ENCODE measurements around the gene GABARAPL1.
A peak's percentile ranks its signal among the peaks of the same experiment; 100 is the strongest.
"Not testable (repeated sequence)": the region's sequence is repeated elsewhere in the genome, so short reads cannot be mapped to it uniquely, and the experiment has no call there.

The GABARAPL1 gene

DNA sequence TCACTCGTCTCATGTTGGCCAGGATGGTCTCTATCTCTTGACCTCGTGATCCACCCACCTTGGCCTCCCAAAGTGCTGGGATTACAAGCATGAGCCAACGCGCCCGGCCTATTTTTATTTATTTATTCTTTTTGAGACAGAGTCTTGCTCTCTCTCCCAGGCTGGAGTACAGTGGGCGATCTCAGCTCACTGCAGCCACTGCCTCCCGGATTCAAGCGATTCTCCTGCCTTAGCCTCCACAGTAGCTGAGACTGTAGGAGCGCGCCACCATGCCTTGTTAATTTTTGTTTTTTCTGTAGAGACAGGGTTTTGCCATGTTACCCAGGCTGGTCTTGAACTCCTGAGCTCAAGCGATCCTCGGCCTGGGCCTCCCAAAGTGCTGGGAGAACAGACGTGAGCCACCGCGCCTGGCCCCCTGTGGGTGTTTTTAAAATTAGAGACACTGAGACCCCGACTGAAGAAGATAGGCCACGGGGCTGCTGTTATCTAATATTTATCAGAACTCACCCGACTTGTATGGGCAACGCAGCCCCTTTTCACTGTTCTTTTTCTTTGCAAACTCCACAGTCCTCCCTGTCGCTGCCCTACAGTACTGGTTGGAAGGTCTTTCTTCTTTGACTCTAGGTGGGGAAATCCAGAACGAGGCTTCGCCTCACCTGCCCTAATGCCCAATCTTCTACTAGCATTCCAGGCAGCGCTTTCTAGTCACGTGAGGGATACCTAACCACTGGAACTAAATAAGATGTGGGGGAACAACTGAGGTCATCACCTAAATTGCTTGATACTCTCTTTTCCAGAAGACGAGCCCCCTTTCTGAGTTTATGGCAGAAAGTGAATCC is 1.4 kb upstream of the GABARAPL1 start:
- Histone ChIP-seq H3K4me1 (peaks cover 12 to 20% (median 16%) of the 10 kb centered on the region in 10 experiments), H3K4me3 (no peak overlapping the region), H3K27me3 (peaks cover 0 to 7% (median 0%) of the 10 kb centered on the region in 11 experiments; a peak in 2 of 22 replicates), H3K36me3 (no peaks in the 10 kb centered on the region), H3K4me2 (peak overlapping the region in 2 of 11 experiments; percentile 88 to 97; a peak in 5 of 22 replicates), H3K9me3 (replicated peaks in 1 of 11) (peaks cover 0 to 6% (median 0%) of the 10 kb centered on the region in 11 experiments; a peak in 2 of 22 replicates), H3K9ac (peak overlapping the region in 1 of 11 experiments; percentile 95; a peak in 1 of 22 replicates), H3K27ac (peak overlapping the region in 5 of 11 experiments; percentile 34 to 95 (median 89); a peak in 5 of 22 replicates), H4K20me1 (peaks cover 0 to 25% (median 0%) of the 10 kb centered on the region in 11 experiments; a peak in 4 of 22 replicates)
- TF ChIP-seq Cebpa-rat (IDR thresholded peaks at IDR 0.05), result no peak

DNA sequence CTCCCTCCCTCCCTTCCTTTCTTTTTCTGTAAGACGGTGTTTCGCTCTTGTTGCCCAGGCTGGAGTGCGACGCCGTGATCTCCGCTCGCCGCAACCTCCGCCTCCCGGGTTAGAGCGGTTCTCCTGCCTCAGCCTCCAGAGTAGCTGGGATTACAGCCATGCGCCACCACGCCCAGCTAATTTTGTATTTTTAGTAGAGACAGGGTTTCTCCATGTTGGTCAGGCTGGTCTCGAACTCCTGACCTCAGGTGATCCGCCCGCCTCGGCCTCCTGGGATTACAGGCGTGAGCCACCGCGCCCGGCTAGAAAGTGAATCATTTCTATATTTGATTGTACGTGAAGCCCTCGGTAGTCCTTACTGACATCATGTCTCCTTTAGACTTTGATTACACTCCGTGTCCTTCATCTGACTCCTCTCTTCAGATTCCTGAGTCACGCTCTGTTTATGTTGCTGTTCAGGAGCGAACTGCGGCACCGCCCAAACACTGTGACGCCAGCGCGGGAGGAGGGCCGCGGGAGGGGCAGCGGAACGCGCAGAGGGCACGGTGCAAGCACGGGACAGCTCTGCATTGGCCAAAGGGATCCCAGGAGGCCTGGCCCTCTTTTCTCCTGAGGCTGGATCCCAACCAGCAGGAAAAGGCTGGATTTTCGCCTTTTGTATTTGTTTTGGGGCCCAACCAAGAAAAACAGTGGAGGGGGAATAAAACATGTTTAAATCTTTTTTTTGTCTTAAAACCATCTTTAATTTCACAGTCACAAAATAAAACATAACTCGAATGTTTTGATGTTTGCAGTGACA is 538 bp upstream of the GABARAPL1 start:
- H3K4me2 ChIP-seq, result peak overlapping the region; percentile 70 to 97 (median 91)
- H3K36me3 ChIP-seq, result no peaks in the 10 kb centered on the region
- peaks cover 12 to 20% (median 16%) of the 10 kb centered on the region in 10 experiments for H3K4me1 ChIP-seq
- H4K20me1 ChIP-seq, result peaks cover 0 to 25% (median 0%) of the 10 kb centered on the region in 11 experiments; a peak in 4 of 22 replicates
- peaks cover 0 to 7% (median 0%) of the 10 kb centered on the region in 11 experiments; a peak in 2 of 22 replicates for H3K27me3 ChIP-seq
- peak overlapping the region; percentile 63 to 86 (median 76) for H3K4me3 ChIP-seq
- no peak for TF ChIP-seq Cebpa-rat (IDR thresholded peaks at IDR 0.05)
- peak overlapping the region; percentile 68 to 95 (median 86) for H3K27ac ChIP-seq
- H3K9me3 ChIP-seq (replicated peaks in 1 of 11), result peaks cover 0 to 6% (median 0%) of the 10 kb centered on the region in 11 experiments; a peak in 2 of 22 replicates
- H3K9ac ChIP-seq, result peak overlapping the region; percentile 72 to 95 (median 87); a peak in 21 of 22 replicates

DNA sequence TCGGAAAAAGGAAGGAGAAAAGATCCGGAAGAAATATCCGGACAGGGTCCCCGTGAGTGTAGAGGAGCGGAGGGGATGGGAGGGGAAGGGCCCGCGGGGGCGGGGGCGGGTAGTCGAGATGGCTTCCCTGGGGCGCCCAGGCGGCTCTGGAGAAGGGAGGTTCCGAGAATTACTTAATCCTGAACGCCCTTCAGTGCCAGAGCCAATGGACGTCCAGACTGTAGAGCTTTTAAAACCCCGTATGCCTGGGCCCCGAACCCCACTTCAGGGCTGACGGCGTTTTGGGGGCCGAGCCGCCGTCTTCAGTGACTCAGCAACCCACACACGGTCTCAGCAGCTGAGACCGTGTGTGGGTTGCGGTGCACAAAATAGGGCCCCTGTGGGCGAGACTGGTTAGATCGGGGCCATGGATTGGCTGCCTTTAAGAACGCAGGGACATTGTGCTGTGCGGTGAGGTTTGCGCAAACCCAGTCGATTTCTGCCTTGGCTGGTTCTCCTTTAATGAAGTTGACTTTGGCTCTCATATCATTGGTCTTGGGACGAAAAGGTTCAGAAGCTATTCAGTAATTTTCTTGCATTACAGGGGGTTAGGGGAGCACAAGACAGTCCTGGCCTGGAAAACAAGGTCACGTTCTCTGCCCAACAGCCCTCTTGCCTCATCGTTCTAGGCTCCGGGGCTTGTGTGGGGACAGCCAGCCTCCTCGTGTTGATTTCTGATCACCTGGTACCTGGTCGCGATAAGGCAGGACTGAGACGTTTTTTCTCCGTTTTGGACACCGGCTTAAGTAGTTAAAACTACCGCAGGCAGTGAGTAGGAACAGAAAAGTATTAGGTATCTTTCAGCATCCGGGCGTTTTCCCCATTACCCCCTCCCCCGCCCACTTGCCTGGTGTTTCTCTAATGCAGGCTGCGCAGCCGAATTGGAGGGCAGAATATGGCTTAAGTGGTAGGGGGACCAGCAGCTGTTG is 775 bp downstream of the GABARAPL1 start:
- Histone ChIP-seq H3K4me2 (peak overlapping the region; percentile 70 to 97 (median 91)), H3K27ac (peak overlapping the region; percentile 68 to 95 (median 86)), H3K4me3 (peak overlapping the region; percentile 63 to 86 (median 76)), H3K9me3 (replicated peaks in 1 of 11) (peaks cover 0 to 6% (median 0%) of the 10 kb centered on the region in 11 experiments; a peak in 2 of 22 replicates), H4K20me1 (peaks cover 0 to 26% (median 0%) of the 10 kb centered on the region in 11 experiments; a peak in 4 of 22 replicates), H3K27me3 (peaks cover 0 to 7% (median 0%) of the 10 kb centered on the region in 11 experiments; a peak in 2 of 22 replicates), H3K36me3 (peaks cover 0 to 13% (median under 1%) of the 10 kb centered on the region in 11 experiments; a peak in 8 of 22 replicates), H3K9ac (peak overlapping the region; percentile 72 to 95 (median 87)), H3K4me1 (peaks cover 12 to 20% (median 16%) of the 10 kb centered on the region in 10 experiments)
- TF ChIP-seq Cebpa-rat (IDR thresholded peaks at IDR 0.05), result peak in 7 of 11 experiments; percentile 6 to 82 (median 41); a peak in 7 of 22 replicates

DNA sequence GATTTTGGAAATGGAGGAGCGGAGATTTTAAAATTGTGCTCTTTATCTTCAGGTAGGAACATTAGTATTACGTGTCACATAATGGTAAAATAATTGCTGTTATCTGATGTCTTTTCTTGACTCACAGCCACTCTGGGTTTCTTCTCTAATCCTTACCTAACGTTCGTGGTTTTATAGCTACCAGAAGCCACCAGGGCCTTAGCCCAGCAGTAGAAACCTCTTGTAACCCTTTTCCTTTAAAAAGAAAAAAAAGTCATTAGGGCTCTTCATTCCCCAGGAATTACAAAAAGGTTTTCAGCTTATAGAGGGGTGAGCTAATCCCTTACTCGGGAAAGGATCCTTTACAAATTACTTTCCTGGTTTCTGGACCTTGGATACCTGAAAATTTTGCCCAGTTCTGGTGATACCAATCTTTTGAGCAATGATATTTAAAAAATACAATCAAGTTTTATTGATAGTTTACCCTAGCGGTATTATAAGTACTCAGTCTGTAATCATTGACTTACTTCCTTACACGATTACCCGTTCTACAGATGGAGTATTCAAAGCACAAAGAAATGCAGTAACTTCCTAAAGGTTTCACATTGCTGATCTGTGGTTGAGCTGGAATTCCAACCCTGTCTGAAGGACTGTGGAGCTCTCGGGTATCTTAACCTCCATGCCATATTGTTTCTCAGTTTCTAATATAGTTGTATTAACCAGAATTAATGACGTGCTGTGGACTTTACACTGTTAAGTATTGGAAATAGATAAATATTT is 1.6 kb downstream of the GABARAPL1 start:
- Histone ChIP-seq H3K4me1 (peaks cover 12 to 20% (median 16%) of the 10 kb centered on the region in 10 experiments), H3K4me2 (peak overlapping the region; percentile 70 to 97 (median 91)), H3K36me3 (peaks cover 0 to 22% (median 8%) of the 10 kb centered on the region in 11 experiments; a peak in 12 of 22 replicates), H4K20me1 (peaks cover 0 to 26% (median 0%) of the 10 kb centered on the region in 11 experiments; a peak in 4 of 22 replicates), H3K4me3 (peak overlapping the region; percentile 63 to 86 (median 76)), H3K27me3 (peaks cover 0 to 7% (median 0%) of the 10 kb centered on the region in 11 experiments; a peak in 2 of 22 replicates), H3K9me3 (replicated peaks in 1 of 11) (peaks cover 0 to 6% (median 0%) of the 10 kb centered on the region in 11 experiments; a peak in 2 of 22 replicates), H3K27ac (peak overlapping the region in 9 of 11 experiments; percentile 68 to 95 (median 86); a peak in 16 of 22 replicates), H3K9ac (peak overlapping the region; percentile 72 to 95 (median 87); a peak in 18 of 22 replicates)
- no peak for TF ChIP-seq Cebpa-rat (IDR thresholded peaks at IDR 0.05)

DNA sequence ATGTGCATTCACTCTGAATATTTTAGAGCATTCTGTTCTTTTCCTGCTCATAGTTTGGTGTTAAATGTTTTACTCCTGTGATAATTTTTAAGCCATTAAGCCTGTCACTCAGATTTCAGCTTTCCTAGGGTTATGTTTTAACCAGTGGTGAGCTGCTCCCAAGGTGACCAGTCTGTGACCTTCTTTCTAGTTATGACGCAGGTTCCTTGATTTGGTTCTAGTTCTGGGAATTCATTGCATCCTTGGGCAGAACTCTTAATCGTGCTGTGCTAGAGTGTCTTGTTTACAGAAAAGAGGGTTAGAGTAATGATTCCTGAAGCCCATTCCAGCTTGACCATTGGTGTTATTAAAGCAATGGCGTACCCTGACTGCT is 2.2 kb downstream of the GABARAPL1 start:
- Histone ChIP-seq H3K36me3 (peaks cover 1 to 27% (median 13%) of the 10 kb centered on the region in 11 experiments; a peak in 18 of 22 replicates), H3K4me3 (peak overlapping the region in 3 of 10 experiments; percentile 63 to 78 (median 76); a peak in 4 of 20 replicates), H3K4me1 (peaks cover 12 to 20% (median 16%) of the 10 kb centered on the region in 10 experiments), H3K27me3 (peaks cover 0 to 7% (median 0%) of the 10 kb centered on the region in 11 experiments; a peak in 2 of 22 replicates), H3K9ac (no peak overlapping the region), H3K27ac (no peak overlapping the region), H3K4me2 (peak overlapping the region in 10 of 11 experiments; percentile 70 to 97 (median 90); a peak in 15 of 22 replicates), H3K9me3 (replicated peaks in 1 of 11) (peaks cover 0 to 5% (median 0%) of the 10 kb centered on the region in 11 experiments; a peak in 2 of 22 replicates), H4K20me1 (peaks cover 0 to 26% (median 0%) of the 10 kb centered on the region in 11 experiments; a peak in 4 of 22 replicates)
- TF ChIP-seq Cebpa-rat (IDR thresholded peaks at IDR 0.05), result no peak

DNA sequence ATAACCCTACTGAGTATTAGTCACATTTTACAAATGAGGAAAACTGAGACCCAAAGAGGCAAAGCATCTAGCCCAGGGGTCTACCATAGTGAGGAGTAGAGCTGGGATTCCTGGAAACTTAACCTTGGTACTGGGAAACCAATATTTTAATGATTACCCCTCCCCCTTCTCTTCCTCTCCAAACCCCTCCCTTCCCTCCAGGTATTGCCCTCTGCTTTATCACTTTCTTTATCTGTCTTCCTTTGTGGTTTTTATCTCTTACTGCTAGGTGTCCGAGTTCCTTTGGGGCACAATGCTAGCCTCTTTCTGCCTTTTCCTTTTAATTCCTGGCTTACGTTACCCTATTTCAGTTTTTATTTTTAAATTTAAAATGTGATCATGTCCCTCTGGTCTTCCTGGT is 2.8 kb downstream of the GABARAPL1 start:
- TF ChIP-seq Cebpa-rat (IDR thresholded peaks at IDR 0.05), result no peak
- H3K4me2 ChIP-seq, result peak overlapping the region in 4 of 11 experiments; percentile 86 to 97 (median 91); a peak in 6 of 22 replicates
- no peak overlapping the region for H3K4me3 ChIP-seq

DNA sequence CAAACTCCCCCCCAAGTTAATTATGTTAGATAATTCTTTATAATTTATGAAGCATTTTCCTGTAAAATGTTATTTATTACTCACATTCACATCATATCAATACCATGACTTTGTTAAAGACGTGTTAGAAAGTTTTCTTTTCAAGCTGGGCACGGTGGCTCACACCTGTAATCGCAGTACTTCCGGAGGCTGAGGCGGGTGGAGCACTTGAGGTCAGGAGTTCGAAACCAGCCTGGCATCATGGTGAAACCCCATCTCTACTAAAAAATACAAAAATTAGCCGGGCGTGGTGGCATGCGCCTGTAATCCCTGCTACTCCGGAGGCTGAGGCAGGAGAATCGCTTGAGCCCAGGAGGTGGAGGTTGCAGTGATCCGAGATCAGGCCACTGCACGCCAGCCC is 3.3 kb downstream of the GABARAPL1 start:
- not testable (repeated sequence) for H3K27me3 ChIP-seq; H3K4me3 ChIP-seq; H3K9me3 ChIP-seq (replicated peaks in 1 of 11); H3K4me2 ChIP-seq; H3K27ac ChIP-seq; H3K9ac ChIP-seq
- peaks cover 12 to 38% (median 24%) of the 10 kb centered on the region in 11 experiments; a peak in 21 of 22 replicates for H3K36me3 ChIP-seq
- peaks cover 0 to 30% (median 0%) of the 10 kb centered on the region in 11 experiments; a peak in 4 of 22 replicates for H4K20me1 ChIP-seq
- H3K4me1 ChIP-seq, result peaks cover 12 to 20% (median 16%) of the 10 kb centered on the region in 10 experiments

More for the DNA sequence above, 2.8 kb downstream of the GABARAPL1 start:
- Histone ChIP-seq H3K36me3 (peaks cover 7 to 33% (median 19%) of the 10 kb centered on the region in 11 experiments; a peak in 19 of 22 replicates), H3K4me1 (peaks cover 12 to 20% (median 16%) of the 10 kb centered on the region in 10 experiments), H3K9ac (no peak overlapping the region), H3K27me3 (peaks cover 0 to 7% (median 0%) of the 10 kb centered on the region in 11 experiments; a peak in 2 of 22 replicates), H3K9me3 (replicated peaks in 1 of 11) (no peaks in the 10 kb centered on the region), H4K20me1 (peaks cover 0 to 28% (median 0%) of the 10 kb centered on the region in 11 experiments; a peak in 4 of 22 replicates), H3K27ac (no peak overlapping the region)

Data from BLaER1 treated with 17β-estradiol and CSF1 and Interleukin-3, amounts not matched to agents 10 nM and 100 nM (cell line).